ENCODE measurements around the gene LRRC28. TPM values are rescaled to one million over a fixed set of nuclear protein-coding genes. Genes with fewer than 3 reads are reported as not detected.

LRRC28 gene
- total and polyA plus RNA-seq, 4 donors = 7.7 to 66.1 (median 13.0) TPM

- H3K4me3 ChIP-seq = no peak overlapping the region
- 60 to 73% methylated on average over 4 of the region's 4 CpGs for WGBS, 2 donors
- H3K9ac ChIP-seq (ENCODE audit: insufficient read depth in 1 of 2, low read length in 2 of 2) = no peak overlapping the region
- peaks cover 0 to 5% (median 2%) of the 10 kb centered on the region in 4 donors for H3K9me3 ChIP-seq (ENCODE audit: control insufficient read depth in 4 of 4, insufficient read depth in 3 of 4, low read length in 3 of 4)
- peaks cover 0 to 16% (median 6%) of the 10 kb centered on the region in 5 donors for H3K4me1 ChIP-seq (ENCODE audit: control insufficient read depth in 5 of 5, insufficient read depth in 5 of 5, low read length in 5 of 5)
- ATAC-seq (ENCODE audit: insufficient read depth, low FRiP score) (no peak), DNase-seq (peak in 2 of 3 donors; percentile 24 to 37)
- H3K27ac ChIP-seq (ENCODE audit: low read depth in 1 of 2, low read length in 1 of 2) = no peak overlapping the region
- no peak for TF ChIP-seq CTCF (IDR thresholded peaks at IDR 0.05; ENCODE audit: control extremely low read depth, extremely low read depth)
- no peaks in the 10 kb centered on the region for H3K27me3 ChIP-seq (ENCODE audit: control insufficient read depth in 3 of 3, insufficient read depth in 3 of 3, low read length in 2 of 3)
- H3K36me3 ChIP-seq (ENCODE audit: control insufficient read depth in 4 of 4, insufficient read depth in 4 of 4, low read length in 4 of 4) = peaks cover 0 to 1% (median 0%) of the 10 kb centered on the region in 4 donors
These were observed 135.1 kb downstream of the LRRC28 start for GRCh38 chr15:99386391-99386790.

GRCh38 chr15:99387421-99388168 lies 136.3 kb downstream of the LRRC28 start:
- Histone ChIP-seq H3K27ac (ENCODE audit: low read depth in 1 of 2, low read length in 1 of 2) (no peak overlapping the region), H3K9ac (ENCODE audit: insufficient read depth in 1 of 2, low read length in 2 of 2) (no peak overlapping the region), H3K4me3 (no peak overlapping the region), H3K36me3 (ENCODE audit: control insufficient read depth in 4 of 4, insufficient read depth in 4 of 4, low read length in 4 of 4) (peaks cover 0 to 1% (median 0%) of the 10 kb centered on the region in 4 donors), H3K27me3 (ENCODE audit: control insufficient read depth in 3 of 3, insufficient read depth in 3 of 3, low read length in 2 of 3) (no peaks in the 10 kb centered on the region), H3K9me3 (ENCODE audit: control insufficient read depth in 4 of 4, insufficient read depth in 3 of 4, low read length in 3 of 4) (peaks cover 0 to 5% (median 2%) of the 10 kb centered on the region in 4 donors), H3K4me1 (ENCODE audit: control insufficient read depth in 5 of 5, insufficient read depth in 5 of 5, low read length in 5 of 5) (peaks cover 0 to 16% (median 6%) of the 10 kb centered on the region in 5 donors)
- 70 to 75% methylated on average over 8 of the region's 8 CpGs for WGBS, 2 donors
- TF ChIP-seq CTCF (IDR thresholded peaks at IDR 0.05; ENCODE audit: control extremely low read depth, extremely low read depth) = no peak
- DNase-seq = peak in 2 of 3 donors; percentile 32 to 55
- ATAC-seq (ENCODE audit: insufficient read depth, low FRiP score) = no peak

- Histone ChIP-seq H3K27ac (ENCODE audit: low read depth in 1 of 2, low read length in 1 of 2) (no peak overlapping the region), H3K36me3 (ENCODE audit: control insufficient read depth in 4 of 4, insufficient read depth in 4 of 4, low read length in 4 of 4) (no peaks in the 10 kb centered on the region), H3K4me1 (ENCODE audit: control insufficient read depth in 5 of 5, insufficient read depth in 5 of 5, low read length in 5 of 5) (peaks cover 0 to 11% (median 6%) of the 10 kb centered on the region in 5 donors), H3K9me3 (ENCODE audit: control insufficient read depth in 4 of 4, insufficient read depth in 3 of 4, low read length in 3 of 4) (peaks cover 0 to 5% (median 2%) of the 10 kb centered on the region in 4 donors), H3K4me3 (no peak overlapping the region), H3K9ac (ENCODE audit: insufficient read depth in 1 of 2, low read length in 2 of 2) (no peak overlapping the region), H3K27me3 (ENCODE audit: control insufficient read depth in 3 of 3, insufficient read depth in 3 of 3, low read length in 2 of 3) (no peaks in the 10 kb centered on the region)
- no peak for TF ChIP-seq CTCF (IDR thresholded peaks at IDR 0.05; ENCODE audit: control extremely low read depth, extremely low read depth)
- DNase-seq (no peak), ATAC-seq (ENCODE audit: insufficient read depth, low FRiP score) (no peak)
- 79 to 84% methylated on average over 5 of the region's 5 CpGs for WGBS, 2 donors
These were observed 139.4 kb downstream of the LRRC28 start for GRCh38 chr15:99390667-99391066.
